HG02970 (cell line): Measurements from ENCODE around the gene DNTT.
A peak's percentile ranks its signal among the peaks of the same experiment; 100 is the strongest.

Experiments used
- ATAC-seq: cut with Tn5 transposase; IDR thresholded peaks from one replicate; pipeline ENCODE4 v1.9.1; 2021; ENCODE audit warnings: mild to moderate bottlenecking, moderate library complexity, moderate number of reproducible peaks; ENCODE audit not compliant: unreplicated experiment, low FRiP score

The DNTT gene

GRCh38 chr10:96371356-96371755, 67.1 kb downstream of the DNTT start:
- ATAC-seq: no peak

DNA sequence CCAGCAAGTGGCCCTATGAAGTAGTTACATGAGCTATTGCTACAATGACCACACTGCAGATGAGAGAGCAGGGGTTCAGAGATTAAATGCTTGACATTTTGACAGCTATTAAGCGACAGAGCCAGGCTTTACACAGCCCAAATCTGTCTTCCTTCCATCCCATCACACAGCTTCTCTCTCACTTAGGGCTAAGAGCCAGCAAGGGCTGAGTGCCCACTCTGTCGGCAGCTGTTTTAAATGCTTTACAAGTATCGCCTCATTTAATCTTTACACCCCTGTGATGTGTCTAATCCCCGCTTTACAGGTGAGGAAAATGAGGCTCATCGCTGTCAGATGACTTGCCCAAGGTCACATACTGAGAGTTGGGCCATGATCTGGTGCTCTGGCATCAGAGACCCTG, 69.8 kb downstream of the DNTT start:
- no peak for ATAC-seq

DNA sequence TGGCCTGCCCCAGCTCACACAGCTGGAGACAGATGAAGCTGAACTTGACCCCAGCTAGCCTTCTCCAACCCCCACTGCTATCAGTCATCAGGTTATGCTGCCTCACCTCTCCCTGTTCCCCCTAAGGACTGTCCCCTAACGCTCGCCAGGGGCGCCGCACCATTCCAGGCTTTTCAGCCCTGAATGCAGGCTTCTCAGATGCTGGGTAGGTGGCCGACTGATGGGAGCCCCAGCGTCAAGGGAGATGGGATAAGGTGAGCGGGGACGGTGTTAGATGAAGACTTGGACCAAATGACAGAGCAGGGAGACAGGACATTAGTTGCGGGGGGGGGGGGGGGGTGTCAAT, 70.4 kb downstream of the DNTT start:
- ATAC-seq: no peak

- ATAC-seq: peak; percentile 57
Observed at GRCh38 chr10:96374985-96375830, 71.0 kb downstream of the DNTT start.

- no peak for ATAC-seq
Observed at GRCh38 chr10:96376483-96376882, 72.2 kb downstream of the DNTT start.

DNA sequence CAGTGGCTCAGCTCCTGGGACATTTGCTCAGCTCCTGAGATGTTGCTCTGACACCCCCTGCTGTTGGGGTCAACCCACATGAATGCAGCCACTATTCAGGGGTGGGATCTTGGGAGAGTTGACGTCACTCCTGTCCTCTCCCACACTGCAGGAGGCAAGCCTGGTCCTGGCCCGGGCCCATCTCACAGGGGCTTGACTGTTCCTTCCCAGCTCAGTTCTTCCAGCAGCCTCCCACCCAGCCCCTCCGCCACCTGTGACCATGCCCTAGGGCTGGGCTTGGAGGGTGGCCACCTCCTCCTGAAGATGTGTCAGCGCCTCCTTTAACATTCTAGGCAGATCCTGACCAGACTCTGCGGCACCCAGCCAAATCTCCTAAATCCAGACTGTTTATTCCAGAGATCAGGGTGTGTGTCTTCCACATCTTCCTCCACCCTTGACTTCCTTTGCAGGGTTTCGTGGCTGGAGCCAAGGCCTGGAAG, 73.6 kb downstream of the DNTT start:
- ATAC-seq: no peak

GRCh38 chr10:96378741-96379140, 74.5 kb downstream of the DNTT start:
- ATAC-seq: no peak

DNA sequence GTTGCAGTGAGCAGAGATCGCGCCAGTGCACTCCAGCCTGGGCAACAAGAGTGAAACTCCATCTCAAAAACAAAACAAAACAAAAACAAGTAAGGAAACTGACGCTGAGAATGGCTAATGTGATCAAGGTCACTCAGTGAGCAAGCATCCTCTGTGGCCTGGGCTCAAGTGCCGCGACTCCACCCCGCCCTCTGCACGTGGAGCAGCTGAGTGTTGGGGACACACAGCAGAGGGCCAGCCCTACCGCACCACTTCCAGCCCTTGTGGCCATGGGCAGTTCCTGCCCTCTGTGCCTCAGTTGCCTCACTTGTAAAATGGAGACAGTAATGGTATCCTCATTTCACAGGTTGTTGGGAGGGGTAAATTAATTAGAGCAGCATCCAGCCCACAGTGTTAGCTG, 75.5 kb downstream of the DNTT start:
- ATAC-seq: no peak

DNA sequence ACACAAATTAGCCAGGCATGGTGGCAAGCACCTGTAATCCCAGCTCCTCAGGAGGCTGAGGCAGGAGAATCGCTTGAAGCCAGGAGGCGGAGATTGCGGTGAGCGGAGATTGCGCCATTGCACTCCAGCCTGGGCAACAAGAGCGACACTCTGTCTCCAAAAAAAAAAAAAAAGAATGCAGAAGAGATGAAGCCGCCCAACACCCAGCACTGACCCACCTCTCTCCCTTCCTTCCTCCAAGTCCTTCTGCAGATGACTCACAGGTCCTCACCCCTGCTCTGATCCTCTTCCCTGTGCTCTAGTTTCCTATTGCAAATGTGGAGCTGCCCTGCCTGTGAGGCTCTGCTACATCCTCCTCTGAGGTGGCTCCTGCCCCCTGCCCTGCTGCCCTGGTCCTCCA, 76.6 kb downstream of the DNTT start:
- ATAC-seq: no peak

GRCh38 chr10:96384506-96384905, 80.3 kb downstream of the DNTT start:
- ATAC-seq: no peak

DNA sequence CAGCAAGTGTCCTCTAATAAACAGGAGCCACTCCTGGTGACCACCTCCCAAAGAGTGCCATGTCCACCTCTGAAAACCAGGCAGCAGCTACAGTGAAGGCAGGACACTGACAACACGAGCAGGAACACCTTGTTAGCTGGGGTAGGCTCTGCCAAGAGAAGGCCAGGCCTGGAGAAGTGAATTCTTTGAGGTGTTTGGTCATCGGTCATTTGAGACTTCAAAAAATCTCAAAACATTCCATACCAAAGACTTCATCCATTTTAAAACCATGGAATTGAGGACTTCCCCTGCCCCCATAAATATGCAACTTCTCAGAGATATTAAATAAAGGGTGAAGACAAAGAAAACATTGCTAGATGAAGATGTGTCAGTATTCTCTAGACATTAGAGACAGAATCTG, 82.9 kb downstream of the DNTT start:
- ATAC-seq: no peak

DNA sequence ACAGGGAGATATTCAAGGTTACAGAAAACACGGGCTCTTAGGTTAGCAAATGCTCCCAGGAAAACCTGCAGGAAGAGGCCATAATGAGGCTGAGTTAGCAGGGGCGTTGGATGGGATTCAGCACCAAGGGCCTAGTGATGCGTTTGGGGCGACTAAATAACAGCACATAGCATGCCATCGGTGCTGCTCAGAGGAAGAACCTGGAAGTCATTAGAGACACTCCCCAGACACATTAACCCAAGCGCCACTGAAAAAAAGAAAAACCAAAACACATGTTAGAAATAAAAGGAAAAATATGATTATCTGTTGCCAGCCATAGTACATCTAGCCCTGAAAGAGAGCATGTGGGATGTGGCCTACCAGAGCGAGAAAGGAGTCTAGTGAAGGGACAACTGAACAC, 83.4 kb downstream of the DNTT start:
- no peak for ATAC-seq
